NK-92 (cell line): ENCODE measurements around the gene CST3.

ENCODE experiments used
- DNase-seq: peaks from one replicate; lab custom pipeline; 2025; ENCODE audit not compliant: unreplicated experiment; lab: John Stamatoyannopoulos, UW

Gene CST3

DNA sequence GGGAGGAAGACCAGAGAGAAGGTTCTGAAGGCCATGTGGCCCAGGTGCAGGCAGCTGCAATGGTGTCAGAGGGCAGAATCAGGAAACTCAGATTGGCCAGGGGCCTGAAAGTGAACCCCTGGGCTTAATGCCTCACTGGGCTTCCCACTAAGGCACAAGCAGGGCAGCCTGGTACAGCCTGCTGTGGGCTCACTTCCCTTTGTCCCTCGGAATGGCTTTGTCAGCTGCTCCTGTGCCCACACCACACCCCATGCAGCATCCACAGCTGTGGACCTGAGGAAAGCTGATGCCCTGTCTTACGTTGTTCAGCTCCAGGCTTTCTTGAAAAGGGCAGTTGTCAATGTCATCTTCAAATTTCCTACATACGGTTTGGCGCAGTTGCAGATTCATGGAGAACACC lies 34.4 kb downstream of the CST3 start:
- DNase-seq: no peak

DNA sequence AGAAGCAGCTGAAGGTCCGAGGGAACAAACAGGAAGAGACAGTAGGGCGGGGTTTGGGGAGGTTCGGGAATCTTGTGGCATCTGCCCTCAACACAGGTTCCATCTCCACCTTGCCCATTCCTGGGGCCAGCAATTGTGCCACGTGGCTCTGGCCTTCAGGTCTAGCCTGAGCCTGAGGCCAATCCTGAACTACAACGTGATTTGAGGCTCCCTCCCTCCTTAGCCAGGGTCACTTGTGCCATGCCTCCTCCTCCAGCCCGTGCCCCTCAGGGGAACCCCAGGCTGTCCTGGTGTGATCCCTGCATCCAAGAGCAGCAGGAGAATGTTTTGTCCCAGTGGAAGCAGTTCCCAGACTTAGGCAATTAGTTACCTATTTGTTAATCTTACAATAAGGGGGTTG lies 35.1 kb downstream of the CST3 start:
- no peak for DNase-seq

DNA sequence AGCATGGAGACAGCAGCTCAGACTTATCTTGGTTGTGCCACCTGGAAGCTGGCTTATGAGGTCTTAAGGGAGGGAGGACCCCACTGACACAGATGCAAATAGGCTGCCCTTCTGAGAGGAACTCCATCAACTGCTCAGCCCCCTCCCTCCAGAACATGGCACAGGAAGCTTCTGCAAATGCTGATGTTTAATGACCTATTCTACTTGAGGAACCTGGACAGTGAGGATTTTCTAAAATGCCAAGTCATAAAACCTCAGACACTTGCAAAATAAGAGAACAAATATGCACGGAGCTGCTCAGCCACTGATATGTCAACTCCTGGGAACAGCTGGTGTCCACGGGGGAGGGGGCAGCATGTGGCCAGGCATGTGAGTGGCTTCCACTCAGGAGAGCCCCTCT lies 35.5 kb downstream of the CST3 start:
- DNase-seq: no peak

DNA sequence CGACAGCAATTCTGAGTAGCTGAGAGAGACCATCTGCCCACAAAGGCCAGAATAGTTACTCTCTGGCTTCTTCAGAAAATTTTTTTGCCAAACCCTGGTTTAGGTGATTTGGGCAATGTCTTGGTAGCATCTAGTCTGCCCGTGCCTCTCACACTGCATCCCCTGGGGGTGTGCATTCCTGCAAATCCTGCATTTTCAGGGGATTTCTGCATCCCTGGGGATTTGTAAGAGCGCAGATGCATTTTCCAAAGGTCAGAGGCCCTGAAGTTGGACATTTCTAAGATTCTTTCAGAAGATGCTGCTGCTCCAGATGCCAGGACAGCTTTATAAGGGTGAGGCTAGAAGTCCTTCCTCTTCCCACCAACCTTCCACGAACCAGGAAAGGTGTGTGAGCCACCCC lies 36.0 kb downstream of the CST3 start:
- DNase-seq: no peak

DNA sequence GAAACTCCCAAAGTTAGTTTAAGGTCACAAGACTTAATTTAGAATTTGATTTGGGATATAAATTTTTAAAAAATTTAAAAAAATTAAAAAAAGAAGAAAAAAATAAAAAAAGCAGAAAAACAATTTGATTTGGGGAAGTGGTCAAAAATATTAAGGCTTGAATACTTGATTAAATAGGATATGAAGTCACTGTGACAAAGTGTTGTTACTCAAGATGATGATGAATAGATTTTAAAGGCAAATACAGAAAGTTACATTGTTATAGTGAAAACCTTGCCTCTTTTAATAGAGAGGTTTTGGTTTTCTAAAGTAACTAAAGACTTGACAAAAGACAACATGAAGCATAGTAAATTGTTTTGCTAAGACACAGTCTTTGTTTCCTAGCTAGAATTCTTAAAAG lies 39.3 kb downstream of the CST3 start:
- no peak for DNase-seq

DNA sequence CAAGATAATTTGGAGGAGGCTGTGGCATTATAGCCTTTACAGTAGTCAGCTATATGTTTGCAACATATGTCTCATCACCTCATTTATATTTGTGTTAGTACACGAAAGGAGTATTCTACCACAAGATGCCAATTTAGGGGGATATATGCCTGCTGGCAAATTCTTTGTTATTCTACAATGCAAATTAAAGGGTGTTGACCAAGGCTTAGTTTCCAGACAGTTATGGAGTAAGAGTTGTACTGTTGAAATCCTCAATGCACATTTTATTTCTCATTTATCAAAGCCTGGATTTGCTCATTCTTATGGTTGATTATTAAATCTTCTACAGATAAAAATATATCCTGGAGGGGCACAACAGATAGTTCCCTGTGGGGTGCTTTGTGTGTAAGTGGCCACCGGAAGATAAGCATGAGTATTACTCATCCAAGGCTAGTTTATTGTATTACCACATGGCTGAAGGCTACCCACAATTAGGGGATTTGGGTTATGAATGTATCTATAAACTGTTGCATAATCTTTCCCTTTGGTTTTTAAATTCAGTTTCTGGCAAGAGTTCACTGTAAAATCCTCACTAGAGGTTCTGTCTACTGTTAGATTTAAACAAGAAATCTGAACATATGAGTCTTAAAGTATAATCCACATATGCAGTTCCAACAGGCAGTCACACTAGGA lies 41.0 kb downstream of the CST3 start:
- no peak for DNase-seq

DNA sequence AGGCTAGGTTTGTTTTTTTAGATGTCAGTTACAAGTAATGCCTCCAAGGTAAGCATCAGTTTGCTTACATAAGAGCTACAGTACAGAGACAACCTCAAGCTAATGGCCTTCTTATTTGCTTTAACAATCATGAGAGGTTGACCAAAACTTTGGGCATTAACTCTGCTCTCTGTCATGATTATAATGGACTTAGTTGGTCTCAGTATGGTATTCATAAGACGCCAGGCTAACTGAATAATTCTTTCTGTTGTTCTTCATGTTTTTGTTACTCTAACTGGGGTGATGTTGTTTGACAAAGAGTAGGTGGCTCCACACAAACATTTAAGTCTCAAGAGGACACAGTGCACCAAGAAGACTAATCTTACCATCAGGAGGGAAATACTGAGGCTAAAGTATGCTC lies 41.8 kb downstream of the CST3 start:
- DNase-seq: no peak

DNA sequence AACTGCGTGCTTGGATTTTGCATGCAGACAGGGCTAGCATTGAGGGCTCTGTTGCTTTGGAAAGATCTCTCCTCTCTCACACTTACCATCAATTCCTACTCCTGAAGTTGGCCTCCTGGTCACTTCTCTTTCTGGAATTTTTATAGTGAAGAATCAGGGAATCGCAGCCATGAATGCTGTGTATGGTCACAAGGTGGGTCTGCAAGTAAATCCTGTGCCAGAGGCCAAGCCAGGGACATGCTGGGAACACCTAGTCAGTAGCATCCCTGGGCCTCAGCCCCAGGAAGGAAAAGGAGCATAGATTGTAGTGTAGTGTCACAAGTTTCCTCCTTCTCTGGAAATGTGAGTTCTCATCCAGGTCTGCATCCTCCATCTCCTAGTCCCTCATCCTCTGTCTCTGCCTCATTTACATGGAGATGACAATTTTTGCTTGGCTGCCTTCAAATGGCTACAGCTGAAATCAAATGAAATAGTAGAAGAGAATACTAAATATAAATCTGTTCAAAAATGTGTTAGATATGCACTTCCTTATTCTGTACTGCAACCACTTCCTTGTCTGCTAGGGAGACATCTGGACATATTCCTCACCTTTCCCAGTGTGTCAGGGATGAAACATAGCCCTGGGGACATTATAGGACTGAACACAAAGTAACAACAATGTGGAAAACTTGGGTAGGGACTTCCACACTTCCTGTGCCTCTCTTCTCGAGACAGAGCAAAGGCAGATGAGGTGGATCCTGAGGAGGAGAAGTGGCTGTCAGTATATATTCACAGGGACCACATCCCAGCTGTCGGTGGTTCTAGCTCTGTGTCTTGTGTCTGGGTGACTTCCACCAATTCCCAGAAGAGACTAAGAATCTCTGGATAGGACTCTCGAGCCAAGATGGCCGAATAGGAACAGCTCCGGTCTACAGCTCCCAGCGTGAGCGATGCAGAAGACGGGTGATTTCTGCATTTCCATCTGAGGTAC lies 49.0 kb downstream of the CST3 start:
- DNase-seq: no peak

DNA sequence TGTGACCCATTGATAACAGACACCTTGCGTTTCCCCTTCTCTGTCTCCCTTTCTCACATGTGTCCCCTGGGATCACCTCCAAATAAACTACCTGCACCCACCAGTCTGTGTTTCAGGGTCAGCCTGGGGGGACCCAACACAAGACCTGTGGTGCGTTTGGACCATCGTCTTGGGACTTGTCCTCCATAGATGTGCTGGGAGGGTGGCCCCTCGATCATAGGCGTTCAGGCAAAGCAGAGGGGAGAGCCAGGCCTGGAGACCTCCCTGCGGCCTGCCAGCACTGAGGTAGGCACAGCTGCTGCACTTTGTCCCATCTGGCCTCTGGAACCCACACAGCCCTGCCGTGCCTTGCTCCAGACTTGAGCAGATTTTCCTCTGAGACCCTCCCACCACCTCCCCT lies 50.1 kb downstream of the CST3 start:
- no peak for DNase-seq

DNA sequence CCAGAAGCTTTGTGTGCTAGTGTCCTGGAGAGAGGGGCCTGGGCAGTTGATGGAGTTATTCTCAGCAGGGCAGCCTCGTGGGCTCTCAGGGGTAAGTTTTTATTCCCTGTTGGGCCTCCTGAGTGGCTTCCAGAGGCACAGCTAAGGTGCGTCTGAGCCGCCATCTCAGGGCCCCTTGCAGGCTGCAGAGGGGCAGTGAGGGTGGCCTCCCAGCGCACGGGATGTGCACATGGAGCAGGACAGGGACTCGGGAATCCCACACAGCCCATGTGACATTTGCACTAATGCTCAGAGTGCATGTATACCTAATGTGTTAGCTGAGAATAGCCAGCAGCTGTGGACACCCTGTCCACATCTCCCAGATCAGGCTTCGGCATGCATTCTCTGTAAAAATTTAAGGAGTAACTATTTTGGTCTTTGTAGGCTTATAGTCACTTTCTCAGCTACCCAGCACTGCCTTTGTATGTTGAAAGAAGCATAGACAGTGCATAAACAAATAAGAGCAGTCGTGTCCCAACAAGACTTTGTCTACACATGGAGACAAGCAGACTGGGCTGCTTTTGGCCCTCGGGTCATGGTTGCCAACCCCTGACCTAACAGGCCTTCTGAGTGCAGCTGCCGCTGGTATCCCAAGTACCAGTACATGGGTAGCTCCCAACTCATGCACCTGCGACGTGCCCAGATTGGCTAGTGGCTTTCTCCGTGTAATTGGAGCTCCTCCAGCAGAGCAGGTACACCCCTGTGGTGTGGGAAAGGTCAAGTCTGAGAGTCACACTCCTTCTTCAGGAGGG lies 50.8 kb downstream of the CST3 start:
- no peak for DNase-seq

DNA sequence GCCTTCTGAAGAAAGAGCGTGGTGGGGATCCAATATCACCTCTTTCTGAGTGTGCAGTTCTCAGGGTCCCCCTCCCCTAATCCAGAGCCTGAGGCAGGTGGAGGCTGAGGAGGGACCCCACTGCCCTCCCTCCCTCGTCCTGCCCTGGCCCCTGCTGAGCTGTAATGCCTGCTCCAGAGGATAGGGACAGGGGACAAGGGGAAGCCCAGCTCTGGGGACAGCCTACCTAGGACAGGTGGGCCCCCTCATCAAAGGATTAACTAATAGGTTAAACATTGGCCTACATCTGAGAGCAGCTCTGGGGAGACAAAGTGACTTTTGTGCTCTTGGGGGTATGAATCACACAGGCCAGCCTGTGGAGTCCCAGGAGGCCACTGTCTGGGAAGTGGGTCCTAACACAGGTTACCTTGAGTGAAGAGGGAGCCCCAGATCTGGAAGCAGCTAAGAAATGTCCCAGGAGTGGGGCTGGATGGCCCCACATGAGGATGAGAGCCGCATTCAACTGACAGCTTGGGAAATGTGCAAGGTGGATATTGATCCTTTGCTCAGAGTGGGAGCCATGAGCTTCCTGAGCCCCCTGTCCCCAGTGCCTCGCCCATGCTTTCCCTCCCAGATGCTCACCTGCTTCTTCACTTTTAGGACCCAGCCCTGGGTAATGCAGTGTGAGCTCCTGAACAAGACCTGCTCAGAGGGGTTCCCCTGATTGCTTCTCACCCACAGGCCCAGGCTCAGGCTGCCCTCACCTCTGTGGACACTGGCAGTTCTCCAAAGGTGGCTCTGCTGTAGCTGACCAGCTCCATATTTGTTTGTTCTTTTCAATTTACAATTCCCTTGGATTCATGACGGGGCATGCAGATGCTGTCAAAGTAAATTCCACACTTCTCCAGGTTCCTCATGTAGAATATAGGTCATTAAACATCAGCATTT lies 51.7 kb downstream of the CST3 start:
- no peak for DNase-seq

DNA sequence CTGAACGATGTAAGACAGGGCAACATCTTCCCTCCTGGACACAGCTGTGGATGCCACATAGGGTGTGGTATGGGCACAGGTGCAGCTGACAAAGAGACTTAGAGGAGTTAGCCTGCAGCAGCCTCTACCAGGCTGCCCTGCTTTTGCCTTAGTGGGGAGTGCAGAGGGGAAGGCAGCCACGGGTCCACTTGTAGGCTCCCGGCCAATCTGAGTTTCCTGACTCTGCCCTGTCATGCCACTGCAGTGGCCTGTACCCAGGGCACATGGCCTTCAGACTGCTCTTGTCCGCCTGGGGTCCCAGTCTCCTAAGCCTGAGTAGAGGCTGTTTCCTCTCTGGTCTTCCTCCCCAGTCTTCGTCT lies 52.3 kb downstream of the CST3 start:
- DNase-seq: no peak

DNA sequence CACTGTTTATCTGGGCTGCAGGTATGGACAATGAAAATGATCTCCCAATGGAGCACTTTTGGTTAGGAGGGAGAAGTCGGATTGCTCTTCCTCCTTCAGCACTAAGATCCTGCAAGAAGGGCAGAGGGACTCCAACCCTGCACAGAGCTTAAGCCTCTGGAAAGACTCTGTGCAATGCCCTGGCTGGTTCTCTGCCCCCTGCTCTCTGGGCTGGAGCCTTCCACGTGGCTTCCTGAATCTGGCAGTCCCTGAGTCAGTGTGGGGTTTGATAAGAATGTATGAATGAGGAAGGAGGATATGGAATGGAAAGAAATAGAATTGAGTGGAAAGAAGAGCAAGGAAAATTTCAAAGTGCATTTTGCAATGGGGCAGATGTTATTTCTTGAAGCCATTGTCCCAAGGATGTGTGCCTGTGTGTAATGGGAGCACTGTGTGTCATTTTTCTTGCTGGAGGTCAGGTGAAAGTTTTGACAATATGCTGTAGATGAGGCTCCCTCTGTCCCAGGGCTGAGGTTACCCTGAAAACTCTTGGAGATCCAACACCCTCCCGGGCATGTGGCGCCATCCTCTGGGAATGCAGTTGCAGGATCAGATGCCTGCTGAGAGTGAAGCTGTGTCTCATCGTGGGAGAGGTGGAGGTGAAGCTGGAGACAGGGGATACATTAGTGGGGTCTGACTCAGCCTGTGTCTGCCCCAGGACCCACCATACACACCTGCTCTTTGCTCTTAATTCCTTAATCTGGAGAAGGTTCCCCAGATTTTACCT lies 53.1 kb downstream of the CST3 start:
- DNase-seq: no peak
